Tongue (tissue), 2 donors: ENCODE results near the gene ITGA11. TPM values are rescaled to one million over a fixed set of nuclear protein-coding genes. Genes with fewer than 3 reads are reported as not detected.

Experiments used
- DNase-seq: peaks from one replicate; pipeline ENCODE4 v3.0.0-alpha.2; 2015
- total RNA-seq: library from RNA; depleted of rRNA; stranded (reverse); fragments of >200 nt; gene quantifications from one replicate; pipeline ENCODE4 v1.2.3, GENCODE V29; 2014

The ITGA11 gene
- total RNA-seq, 1 donor from 2014 or later = 6.3 TPM

GRCh38 chr15:68373028-68373427 lies 58.9 kb downstream of the ITGA11 start:
- no peak for DNase-seq

GRCh38 chr15:68372291-68372811 lies 59.6 kb downstream of the ITGA11 start:
- no peak for DNase-seq

GRCh38 chr15:68371851-68372250 lies 60.1 kb downstream of the ITGA11 start:
- no peak for DNase-seq

- DNase-seq = no peak
These were observed 60.8 kb downstream of the ITGA11 start for GRCh38 chr15:68371160-68371559.

GRCh38 chr15:68370768-68371151 lies 61.2 kb downstream of the ITGA11 start:
- no peak for DNase-seq

GRCh38 chr15:68369931-68370767 lies 61.8 kb downstream of the ITGA11 start:
- DNase-seq = no peak

GRCh38 chr15:68368731-68369435 lies 63.1 kb downstream of the ITGA11 start:
- no peak for DNase-seq

GRCh38 chr15:68367992-68368391 lies 64.0 kb downstream of the ITGA11 start:
- no peak for DNase-seq

GRCh38 chr15:68367226-68367625 lies 64.7 kb downstream of the ITGA11 start:
- DNase-seq = no peak

GRCh38 chr15:68366314-68366713 lies 65.6 kb downstream of the ITGA11 start:
- DNase-seq = no peak

- DNase-seq = no peak
These were observed 66.2 kb downstream of the ITGA11 start for GRCh38 chr15:68365770-68366169.

GRCh38 chr15:68365140-68365745 lies 66.7 kb downstream of the ITGA11 start:
- DNase-seq = peak; percentile 59

GRCh38 chr15:68364660-68365035 lies 67.3 kb downstream of the ITGA11 start:
- no peak for DNase-seq

- DNase-seq = no peak
These were observed 67.8 kb downstream of the ITGA11 start for GRCh38 chr15:68364028-68364659.

GRCh38 chr15:68363353-68363752 lies 68.6 kb downstream of the ITGA11 start:
- DNase-seq = no peak

GRCh38 chr15:68362537-68363126 lies 69.3 kb downstream of the ITGA11 start:
- DNase-seq = no peak

- peak; percentile 69 for DNase-seq
These were observed 71.2 kb downstream of the ITGA11 start for GRCh38 chr15:68360721-68361120.

GRCh38 chr15:68356778-68357177 lies 75.2 kb downstream of the ITGA11 start:
- DNase-seq = no peak

- no peak for DNase-seq
These were observed 77.0 kb downstream of the ITGA11 start for GRCh38 chr15:68354923-68355322.

- no peak for DNase-seq
These were observed 77.7 kb downstream of the ITGA11 start for GRCh38 chr15:68354268-68354667.

- no peak for DNase-seq
These were observed 78.4 kb downstream of the ITGA11 start for GRCh38 chr15:68353421-68354135.
